Glutamatergic neuron (in vitro differentiated cells): ENCODE data around the gene ATRNL1. TPM values are rescaled to one million over a fixed set of nuclear protein-coding genes. Genes with fewer than 3 reads are reported as not detected.

Source experiments
- DNase-seq: peaks from one replicate; pipeline ENCODE4 v3.0.0; 2022
- H3K27ac Mint-ChIP-seq: one replicate; pipeline ENCODE4 v1.8.0; 2020; ENCODE audit warnings: mild to moderate bottlenecking, mixed read lengths, inconsistent platforms; ENCODE audit not compliant: unreplicated experiment
- H3K27me3 Mint-ChIP-seq: one replicate; pipeline ENCODE4 v1.8.0; 2020; ENCODE audit warnings: mild to moderate bottlenecking, moderate library complexity, mixed read lengths, inconsistent platforms; ENCODE audit not compliant: unreplicated experiment
- H3K36me3 Mint-ChIP-seq: one replicate; pipeline ENCODE4 v1.8.0; 2020; ENCODE audit warnings: mild to moderate bottlenecking, mixed read lengths, inconsistent platforms; ENCODE audit not compliant: unreplicated experiment
- H3K4me1 Mint-ChIP-seq: one replicate; pipeline ENCODE4 v1.8.0; 2020; ENCODE audit warnings: mild to moderate bottlenecking, low read depth, mixed read lengths, inconsistent platforms; ENCODE audit not compliant: unreplicated experiment
- H3K4me3 Mint-ChIP-seq: one replicate; pipeline ENCODE4 v1.8.0; 2020; ENCODE audit warnings: mild to moderate bottlenecking, mixed read lengths, inconsistent platforms; ENCODE audit not compliant: unreplicated experiment
- H3K9me3 Mint-ChIP-seq: one replicate; pipeline ENCODE4 v1.8.0; 2020; ENCODE audit warnings: mild to moderate bottlenecking, moderate library complexity, mixed read lengths, inconsistent platforms; ENCODE audit not compliant: unreplicated experiment
- CTCF ChIP-seq: fragments of 200-600 bp; sonication (generic); IDR thresholded peaks from one replicate; pipeline ENCODE4 v1.5.0; 2021; ENCODE audit not compliant: partially characterized antibody, unreplicated experiment
- total RNA-seq: library from RNA; stranded (reverse); fragmentation: NEBNext Ultra II Directional; extraction: Animal tissue kit (Norgen Biotek cat#: 25700); gene quantifications from one replicate; pipeline ENCODE4 v1.2.1, GENCODE V29; 2021; ENCODE audit not compliant: unreplicated experiment

The ATRNL1 gene
- total RNA-seq, 1 donor from 2014 or later: 35.9 TPM

DNA sequence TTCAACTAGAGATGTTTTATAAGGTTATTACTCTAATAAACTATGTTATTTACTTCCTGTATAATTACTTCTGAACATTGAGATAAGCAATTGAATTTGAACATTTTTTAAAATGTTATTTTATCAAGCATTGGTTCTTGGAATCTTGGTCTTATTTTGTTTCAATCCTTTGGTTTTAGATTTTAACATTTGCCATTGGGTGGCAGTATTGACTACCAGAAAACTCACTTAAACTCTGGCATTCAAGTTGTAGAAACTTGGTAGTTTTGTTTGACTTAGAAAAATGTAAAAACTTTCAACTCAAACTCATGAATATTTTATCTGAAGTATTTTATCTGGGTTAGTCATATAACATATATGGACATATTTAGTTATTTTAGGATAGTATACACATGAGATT, 48.1 kb downstream of the ATRNL1 start:
- Mint-ChIP-seq H3K27ac (no peak overlapping the region), H3K36me3 (peaks cover 19% of the 10 kb centered on the region), H3K27me3 (peaks cover 2% of the 10 kb centered on the region), H3K4me1 (no peaks in the 10 kb centered on the region), H3K9me3 (peaks cover 5% of the 10 kb centered on the region), H3K4me3 (no peak overlapping the region)
- DNase-seq: no peak
- peak; percentile 39 for TF ChIP-seq CTCF

DNA sequence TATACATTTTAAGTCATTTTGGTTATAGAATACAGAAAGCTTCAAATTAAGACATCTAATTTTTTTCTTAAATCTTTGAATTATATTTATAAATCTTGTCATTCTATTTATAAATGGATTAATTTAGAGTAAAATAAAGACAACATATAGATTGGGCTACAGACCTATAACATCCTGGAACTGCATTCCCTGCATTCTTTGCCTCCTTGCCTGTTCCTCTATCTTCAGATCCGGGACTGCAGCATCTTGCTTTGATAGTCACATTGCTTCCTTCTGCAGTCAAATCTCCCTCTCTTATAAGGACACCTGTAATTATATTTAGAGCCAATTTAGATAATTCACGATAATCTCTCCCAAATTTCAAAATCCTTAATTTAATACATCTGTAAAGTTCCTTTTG, 64.2 kb downstream of the ATRNL1 start:
- Mint-ChIP-seq H3K4me1 (no peaks in the 10 kb centered on the region), H3K27ac (no peak overlapping the region), H3K27me3 (no peaks in the 10 kb centered on the region), H3K4me3 (no peak overlapping the region), H3K9me3 (no peaks in the 10 kb centered on the region), H3K36me3 (no peaks in the 10 kb centered on the region)
- no peak for DNase-seq
- TF ChIP-seq CTCF: no peak

DNA sequence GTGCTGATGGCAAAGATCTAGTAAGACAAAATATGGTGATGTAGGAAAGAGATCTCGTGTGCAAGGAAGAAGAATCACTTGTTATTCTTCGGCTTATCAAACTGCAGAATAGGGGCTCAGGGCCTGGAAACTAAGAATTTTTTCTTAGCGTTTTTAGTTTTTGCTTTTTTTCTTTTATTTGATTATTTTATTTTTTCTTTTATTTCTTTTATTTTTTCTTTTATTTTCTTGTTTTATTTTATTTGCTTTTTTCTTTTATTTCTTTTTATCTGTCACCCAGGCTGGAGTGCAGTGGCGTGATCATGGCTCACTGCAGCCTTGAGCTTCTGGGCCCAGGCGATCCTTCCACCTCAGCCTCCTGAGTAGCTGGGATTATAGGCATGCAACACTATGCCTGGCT, 70.0 kb downstream of the ATRNL1 start:
- no peak overlapping the region for H3K4me3 Mint-ChIP-seq
- no peak for DNase-seq
- no peaks in the 10 kb centered on the region for H3K27me3 Mint-ChIP-seq
- no peaks in the 10 kb centered on the region for H3K4me1 Mint-ChIP-seq
- no peaks in the 10 kb centered on the region for H3K36me3 Mint-ChIP-seq
- no peak overlapping the region for H3K27ac Mint-ChIP-seq
- TF ChIP-seq CTCF: no peak
- H3K9me3 Mint-ChIP-seq: no peaks in the 10 kb centered on the region

GRCh38 chr10:115164220-115164619, 71.1 kb downstream of the ATRNL1 start:
- no peak for TF ChIP-seq CTCF
- no peaks in the 10 kb centered on the region for H3K4me1 Mint-ChIP-seq
- H3K27me3 Mint-ChIP-seq: no peaks in the 10 kb centered on the region
- H3K9me3 Mint-ChIP-seq: no peaks in the 10 kb centered on the region
- no peak overlapping the region for H3K27ac Mint-ChIP-seq
- H3K4me3 Mint-ChIP-seq: no peak overlapping the region
- no peaks in the 10 kb centered on the region for H3K36me3 Mint-ChIP-seq
- no peak for DNase-seq

DNA sequence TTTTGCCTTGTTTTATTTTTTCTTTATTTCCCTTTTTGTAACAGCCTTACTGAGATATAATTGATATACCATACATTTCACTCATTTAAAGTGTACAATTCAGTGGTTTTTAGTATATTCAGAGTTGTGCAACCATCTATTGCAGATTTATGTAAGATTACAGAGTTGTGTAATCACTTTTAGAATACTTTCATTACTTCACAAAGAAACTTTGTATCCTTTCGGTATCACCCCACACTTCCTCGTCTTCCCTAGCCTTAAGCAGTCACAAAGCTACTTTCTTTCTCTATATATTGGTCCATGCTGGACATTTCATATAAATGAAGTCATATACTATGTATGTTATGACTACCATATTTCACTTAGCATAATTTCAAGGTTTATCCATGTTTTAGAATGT, 74.6 kb downstream of the ATRNL1 start:
- no peaks in the 10 kb centered on the region for H3K36me3 Mint-ChIP-seq
- no peak for TF ChIP-seq CTCF
- no peaks in the 10 kb centered on the region for H3K9me3 Mint-ChIP-seq
- no peak overlapping the region for H3K27ac Mint-ChIP-seq
- H3K4me3 Mint-ChIP-seq: no peak overlapping the region
- H3K27me3 Mint-ChIP-seq: no peaks in the 10 kb centered on the region
- no peaks in the 10 kb centered on the region for H3K4me1 Mint-ChIP-seq
- DNase-seq: no peak
